Measurements from ENCODE around the gene CCDC172. TPM values are rescaled to one million over a fixed set of nuclear protein-coding genes. Genes with fewer than 3 reads are reported as not detected.

The CCDC172 gene
- total and polyA plus RNA-seq, 2 of the 4 experiments (the other 2 are of a cell fraction): not detected

DNA sequence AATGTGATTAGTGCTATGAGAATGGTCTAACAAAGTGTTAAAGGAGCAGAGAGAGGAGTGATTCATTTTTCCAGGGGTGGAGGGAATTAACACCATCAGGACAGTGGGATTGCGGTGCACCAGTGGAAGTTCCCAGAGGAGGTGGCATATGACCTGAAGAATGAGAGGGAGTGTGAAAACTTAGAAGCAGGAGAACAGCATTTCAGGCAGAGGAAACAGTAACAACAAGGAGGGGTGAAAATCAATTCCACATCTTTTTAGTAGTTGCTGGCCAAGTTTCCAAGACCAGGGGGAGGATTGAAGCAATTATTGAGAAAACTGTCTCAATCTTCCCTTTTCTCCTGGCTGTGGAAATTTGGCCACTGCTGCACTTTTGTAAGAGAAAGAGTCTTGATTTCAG lies 23.7 kb upstream of the CCDC172 start:
- dilution Hi-C loops (cut with HindIII; ENCODE audit: low sequenced_read_pairs, unreplicated experiment) (no loop called here), in situ Hi-C loops (cut with MboI; ENCODE audit: low sequenced_read_pairs) (no loop called here), intact Hi-C loops (cut with micrococcal nuclease) (no loop called here)
- no peaks in the 10 kb centered on the region for H3K27me3 ChIP-seq (ENCODE audit: control insufficient read depth, insufficient read depth, low read length)
- no peak overlapping the region for H3K18ac ChIP-seq (ENCODE audit: low read depth, low read length)
- DNase-seq: no peak
- no peaks in the 10 kb centered on the region for H3K9me1 ChIP-seq (ENCODE audit: insufficient read depth, low read length)
- H3K79me1 ChIP-seq (ENCODE audit: low read depth in 1 of 2, low read length in 2 of 2): no peaks in the 10 kb centered on the region
- H3K27ac ChIP-seq (ENCODE audit: insufficient read depth, low read length): no peak overlapping the region
- no peaks in the 10 kb centered on the region for H3K9me3 ChIP-seq (ENCODE audit: control insufficient read depth, insufficient read depth, low read length)
- no peak overlapping the region for H2AK9ac ChIP-seq (replicated peaks; ENCODE audit: low read depth, low read length, poor library complexity)
- no peak overlapping the region for H3K9ac ChIP-seq (ENCODE audit: low read depth, low read length)
- no peak overlapping the region for H4K8ac ChIP-seq (ENCODE audit: low read depth in 2 of 2, low read length in 2 of 2)
- H4K91ac ChIP-seq (ENCODE audit: insufficient read depth, low read depth, low read length): no peak overlapping the region
- H2BK20ac ChIP-seq (ENCODE audit: low read depth, low read length): no peak overlapping the region
- no TSS peak for BruUV-seq (replicated peaks)
- WGBS, 2 experiments (ENCODE audit: extremely low coverage in 2 of 2, insufficient read length in 1 of 2): 40% methylated on average over 1 of the region's 1 CpG; no CpG with 5 or more reads in 1 of the 2 experiments
- H4K5ac ChIP-seq (ENCODE audit: low read depth, low read length): no peak overlapping the region
- no peak overlapping the region for H2BK120ac ChIP-seq (ENCODE audit: low read depth, low read length)
- CTCF ChIA-PET: interaction anchor here (0.7 kb wide), 1 partner anchor 571 kb away, joined by 6 read pairs; no protein-coding TSS in a partner anchor
- H4K20me1 ChIP-seq (ENCODE audit: insufficient read depth, low read length): no peaks in the 10 kb centered on the region
- no peak overlapping the region for H3K14ac ChIP-seq (replicated peaks; ENCODE audit: low read depth, low read length)
- H2BK15ac ChIP-seq (ENCODE audit: low read depth, low read length): no peak overlapping the region
- TF ChIP-seq NFE2L2 (IDR thresholded peaks at IDR 0.05; ENCODE audit: low read depth, low read length): no peak
- TF ChIP-seq RCOR1 (IDR thresholded peaks at IDR 0.05; ENCODE audit: insufficient replicate concordance, low read length): no peak
- no peak for TF ChIP-seq MAFK (IDR thresholded peaks at IDR 0.05; ENCODE audit: low read depth, low read length)
- TF ChIP-seq POLR2A (IDR thresholded peaks at IDR 0.05; ENCODE audit: low read depth, low read length): no peak
- TF ChIP-seq, protein P1, sequence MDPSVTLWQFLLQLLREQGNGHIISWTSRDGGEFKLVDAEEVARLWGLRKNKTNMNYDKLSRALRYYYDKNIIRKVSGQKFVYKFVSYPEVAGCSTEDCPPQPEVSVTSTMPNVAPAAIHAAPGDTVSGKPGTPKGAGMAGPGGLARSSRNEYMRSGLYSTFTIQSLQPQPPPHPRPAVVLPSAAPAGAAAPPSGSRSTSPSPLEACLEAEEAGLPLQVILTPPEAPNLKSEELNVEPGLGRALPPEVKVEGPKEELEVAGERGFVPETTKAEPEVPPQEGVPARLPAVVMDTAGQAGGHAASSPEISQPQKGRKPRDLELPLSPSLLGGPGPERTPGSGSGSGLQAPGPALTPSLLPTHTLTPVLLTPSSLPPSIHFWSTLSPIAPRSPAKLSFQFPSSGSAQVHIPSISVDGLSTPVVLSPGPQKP (IDR thresholded peaks at IDR 0.05; ENCODE audit: borderline replicate concordance, low read depth, low read length): no peak
- H2BK5ac ChIP-seq (ENCODE audit: low read depth, low read length, poor library complexity, severe bottlenecking): no peak overlapping the region
- no peak overlapping the region for H3K4me2 ChIP-seq (ENCODE audit: low read depth, low read length)
- no peak for ATAC-seq (ENCODE audit: low read depth)
- H3K23ac ChIP-seq (ENCODE audit: low read depth, low read length): no peak overlapping the region
- no peaks in the 10 kb centered on the region for H3K36me3 ChIP-seq (ENCODE audit: control insufficient read depth, insufficient read depth, low read length)
- no peak overlapping the region for H3K4me3 ChIP-seq (ENCODE audit: insufficient read depth, low read depth, low read length)
- POLR2A ChIA-PET (ENCODE audit: unreplicated experiment): no interaction called here
- H3K56ac ChIP-seq (ENCODE audit: extremely low read depth, insufficient read depth, low read length): no peak overlapping the region
- no peak overlapping the region for H3K4ac ChIP-seq (ENCODE audit: low read depth, low read length)
- no peak overlapping the region for H2AFZ ChIP-seq (replicated peaks; ENCODE audit: low read length, poor library complexity)
- H3K4me1 ChIP-seq (ENCODE audit: control insufficient read depth, insufficient read depth, low read length): no peaks in the 10 kb centered on the region
- H2AK5ac ChIP-seq (ENCODE audit: low read depth, low read length): no peak overlapping the region

Data from IMR-90 (cell line).